Naive B cell (primary cell): ENCODE results near the gene AMBRA1. TPM values are rescaled to one million over a fixed set of nuclear protein-coding genes. Genes with fewer than 3 reads are reported as not detected.
"Not testable (repeated sequence)": the region's sequence is repeated elsewhere in the genome, so short reads cannot be mapped to it uniquely, and the experiment has no call there.

ENCODE experiments used
- ATAC-seq, 2 donors: fragments of 150-1000 bp; cut with Tn5 transposase; 2 replicates each; pipeline ENCODE4 v1.10.0; 2021; ENCODE audit warnings: low read depth in 2 of 2, mild to moderate bottlenecking in 2 of 2, moderate library complexity in 2 of 2
- DNase-seq: peaks from one replicate; pipeline ENCODE4 v3.0.0; 2022
- H3K27ac Mint-ChIP-seq, 6 donors: one replicate each; pipeline ENCODE4 v1.8.0; 2020 to 2022; ENCODE audit warnings: mild to moderate bottlenecking in 6 of 6, mixed read lengths in 6 of 6, moderate library complexity in 5 of 6, inconsistent platforms in 2 of 6
- H3K27me3 Mint-ChIP-seq, 3 donors: one replicate each; pipeline ENCODE4 v1.8.0; 2021 to 2022; ENCODE audit warnings: mixed read lengths in 3 of 3, mild to moderate bottlenecking in 1 of 3
- H3K36me3 Mint-ChIP-seq, 2 donors: one replicate each; pipeline ENCODE4 v1.8.0; 2020 to 2022; ENCODE audit warnings: mixed read lengths in 2 of 2, inconsistent platforms in 1 of 2, mild to moderate bottlenecking in 1 of 2
- H3K4me1 Mint-ChIP-seq, 3 donors: one replicate each; pipeline ENCODE4 v1.8.0; 2020 to 2022; ENCODE audit warnings: mixed read lengths in 3 of 3, inconsistent platforms in 1 of 3, mild to moderate bottlenecking in 1 of 3, moderate library complexity in 1 of 3
- H3K4me3 Mint-ChIP-seq, 8 donors: one replicate each; pipeline ENCODE4 v1.8.0; 2020 to 2022; ENCODE audit warnings: mild to moderate bottlenecking in 8 of 8, mixed read lengths in 8 of 8, moderate library complexity in 8 of 8, inconsistent platforms in 2 of 8
- H3K9me3 Mint-ChIP-seq, 7 donors: one replicate each; pipeline ENCODE4 v1.8.0; 2020 to 2022; ENCODE audit warnings: mixed read lengths in 7 of 7, mild to moderate bottlenecking in 5 of 7, inconsistent platforms in 2 of 7, moderate library complexity in 1 of 7
- polyA plus RNA-seq, 6 donors: library from polyadenylated mRNA; unstranded; fragments of 300-500 nt; fragmentation: Illumina TruSeq; gene quantifications; one replicate each; pipeline ENCODE4 v1.2.3, GENCODE V29; 2021; ENCODE audit warnings: low read depth in 6 of 6

AMBRA1 gene
- polyA plus RNA-seq, 6 donors from 2014 or later: 6.6 to 11.3 (median 7.8) TPM

DNA sequence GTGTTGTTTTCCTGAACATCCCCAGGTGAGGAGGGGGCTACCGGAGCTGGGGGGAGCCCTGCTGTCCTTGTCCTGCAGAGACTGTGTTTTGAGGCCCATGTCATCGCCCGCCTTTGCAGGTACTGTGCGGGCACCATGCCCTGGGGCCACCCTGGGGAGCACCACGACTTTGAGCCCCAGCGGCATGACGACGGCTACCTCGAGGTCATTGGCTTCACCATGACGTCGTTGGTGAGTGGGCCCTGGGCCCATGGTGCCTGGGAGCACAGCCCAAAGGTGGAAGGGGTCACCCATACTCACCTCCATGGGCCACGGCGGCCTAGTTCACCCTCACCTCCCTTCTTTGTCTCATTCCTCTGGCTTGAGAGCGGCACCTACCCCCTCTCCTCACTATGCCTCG lies 219.0 kb downstream of the AMBRA1 start:
- Mint-ChIP-seq H3K27ac (peak overlapping the region in 1 of 6 donors; percentile 74), H3K36me3 (peaks cover 0 to 17% of the 10 kb centered on the region in 2 donors), H3K4me3 (no peak overlapping the region), H3K9me3 (no peaks in the 10 kb centered on the region), H3K4me1 (peaks cover 0 to 3% (median 2%) of the 10 kb centered on the region in 3 donors), H3K27me3 (no peaks in the 10 kb centered on the region)
- DNase-seq (no peak), ATAC-seq (no peak)

DNA sequence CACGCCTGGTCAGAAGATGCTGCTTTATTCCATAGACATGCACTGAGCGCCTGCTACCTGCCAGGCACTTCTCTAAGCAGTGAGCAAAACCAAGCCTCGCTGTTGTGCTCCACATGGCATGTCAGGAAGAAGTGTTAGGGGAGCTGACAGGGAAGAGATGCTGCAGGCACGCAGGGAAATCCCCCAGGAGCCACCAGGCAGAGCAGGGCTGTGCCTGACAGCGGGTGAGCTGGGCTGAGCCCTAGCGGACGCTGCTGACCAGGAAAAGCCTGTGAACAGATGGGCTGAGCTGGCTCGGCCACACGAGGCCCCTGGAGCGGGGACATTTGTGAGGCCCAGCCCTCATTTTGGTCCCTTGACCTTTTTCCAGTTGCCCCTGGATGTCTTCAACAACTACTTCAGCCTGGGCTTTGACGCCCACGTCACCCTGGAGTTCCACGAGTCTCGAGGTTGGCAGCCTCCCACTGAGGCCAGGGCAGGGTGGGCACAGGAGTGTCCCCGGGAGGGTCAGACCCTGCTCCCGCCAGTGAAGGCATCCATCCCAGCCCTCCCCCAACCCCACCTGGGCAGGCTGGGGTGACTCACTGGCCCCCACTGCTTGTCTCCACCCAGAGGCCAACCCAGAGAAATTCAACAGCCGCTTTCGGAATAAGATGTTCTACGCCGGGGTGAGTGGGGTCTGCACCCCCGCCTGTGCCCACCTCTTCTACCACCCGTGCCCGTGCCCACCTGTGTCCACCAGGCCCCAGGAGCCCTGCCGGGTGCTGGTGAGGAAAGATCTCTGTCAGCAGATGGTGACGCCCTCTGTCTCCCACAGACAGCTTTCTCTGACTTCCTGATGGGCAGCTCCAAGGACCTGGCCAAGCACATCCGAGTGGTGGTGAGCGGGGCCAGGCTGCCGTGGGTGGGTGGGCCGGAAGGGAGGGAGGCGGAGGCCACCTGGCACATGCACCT lies 219.8 kb downstream of the AMBRA1 start:
- no peak for ATAC-seq
- H3K27me3 Mint-ChIP-seq: no peaks in the 10 kb centered on the region
- no peaks in the 10 kb centered on the region for H3K9me3 Mint-ChIP-seq
- peaks cover 0 to 17% of the 10 kb centered on the region in 2 donors for H3K36me3 Mint-ChIP-seq
- H3K4me3 Mint-ChIP-seq: no peak overlapping the region
- DNase-seq: no peak
- peaks cover 0 to 7% (median 5%) of the 10 kb centered on the region in 3 donors for H3K4me1 Mint-ChIP-seq
- H3K27ac Mint-ChIP-seq: no peak overlapping the region

DNA sequence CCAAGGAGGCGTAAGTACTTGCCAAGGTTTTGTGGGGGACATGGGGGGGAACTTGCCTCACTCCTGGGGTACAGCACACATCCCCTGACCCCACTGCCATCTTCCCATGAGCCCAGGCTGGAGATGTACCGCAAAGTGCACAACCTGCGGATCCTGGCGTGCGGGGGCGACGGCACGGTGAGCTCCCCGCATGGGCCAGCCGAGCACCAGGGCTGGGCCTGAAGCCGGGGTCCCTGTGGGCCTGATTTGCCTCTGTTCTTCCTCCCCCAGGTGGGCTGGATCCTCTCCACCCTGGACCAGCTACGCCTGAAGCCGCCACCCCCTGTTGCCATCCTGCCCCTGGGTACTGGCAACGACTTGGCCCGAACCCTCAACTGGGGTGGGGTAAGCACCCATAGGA lies 221.3 kb downstream of the AMBRA1 start:
- H3K36me3 Mint-ChIP-seq: peaks cover 0 to 12% of the 10 kb centered on the region in 2 donors
- H3K4me3 Mint-ChIP-seq, DNase-seq, H3K9me3 Mint-ChIP-seq, ATAC-seq, H3K27ac Mint-ChIP-seq, H3K27me3 Mint-ChIP-seq, H3K4me1 Mint-ChIP-seq: not testable (repeated sequence)

DNA sequence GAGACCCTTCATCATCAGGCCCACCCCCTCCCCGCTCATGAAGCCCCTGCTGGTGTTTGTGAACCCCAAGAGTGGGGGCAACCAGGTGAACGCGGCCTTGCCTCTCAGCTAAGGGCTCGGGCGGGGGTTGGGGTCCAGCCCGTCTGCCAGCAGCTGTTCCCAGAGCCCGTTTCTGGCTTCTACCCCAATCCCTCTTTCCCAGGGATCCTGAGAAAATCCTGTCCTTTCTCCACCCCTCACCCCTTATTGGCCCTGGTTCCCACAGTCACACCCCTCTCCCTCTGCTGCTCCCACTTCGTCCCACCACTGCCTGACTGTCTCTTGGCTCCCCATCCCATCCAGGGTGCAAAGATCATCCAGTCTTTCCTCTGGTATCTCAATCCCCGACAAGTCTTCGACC lies 221.7 kb downstream of the AMBRA1 start:
- peaks cover 0 to 9% (median 5%) of the 10 kb centered on the region in 3 donors for H3K4me1 Mint-ChIP-seq
- H3K36me3 Mint-ChIP-seq: peaks cover 0 to 8% of the 10 kb centered on the region in 2 donors
- H3K4me3 Mint-ChIP-seq: no peak overlapping the region
- no peak for DNase-seq
- no peak overlapping the region for H3K27ac Mint-ChIP-seq
- no peak for ATAC-seq
- no peaks in the 10 kb centered on the region for H3K9me3 Mint-ChIP-seq
- no peaks in the 10 kb centered on the region for H3K27me3 Mint-ChIP-seq

DNA sequence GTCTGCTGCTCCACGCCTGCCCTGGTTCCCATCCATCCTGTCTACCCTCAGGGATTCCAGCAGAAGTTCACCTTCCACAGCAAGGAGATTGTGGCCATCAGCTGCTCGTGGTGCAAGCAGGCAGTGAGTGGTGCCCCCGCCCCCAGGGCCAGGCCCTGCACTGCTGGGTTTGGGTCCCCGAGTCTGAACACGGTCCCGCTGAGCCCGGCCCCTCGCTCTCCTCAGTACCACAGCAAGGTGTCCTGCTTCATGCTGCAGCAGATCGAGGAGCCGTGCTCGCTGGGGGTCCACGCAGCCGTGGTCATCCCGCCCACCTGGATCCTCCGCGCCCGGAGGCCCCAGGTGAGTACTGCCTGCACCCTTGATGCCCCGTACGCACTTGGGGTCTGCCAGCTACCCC lies 222.6 kb downstream of the AMBRA1 start:
- not testable (repeated sequence) for DNase-seq, H3K9me3 Mint-ChIP-seq, H3K36me3 Mint-ChIP-seq, H3K4me3 Mint-ChIP-seq, ATAC-seq, H3K27me3 Mint-ChIP-seq
- Mint-ChIP-seq H3K4me1 (peaks cover 0 to 11% (median 5%) of the 10 kb centered on the region in 3 donors), H3K27ac (peak overlapping the region in 1 of 6 donors; percentile 74)

DNA sequence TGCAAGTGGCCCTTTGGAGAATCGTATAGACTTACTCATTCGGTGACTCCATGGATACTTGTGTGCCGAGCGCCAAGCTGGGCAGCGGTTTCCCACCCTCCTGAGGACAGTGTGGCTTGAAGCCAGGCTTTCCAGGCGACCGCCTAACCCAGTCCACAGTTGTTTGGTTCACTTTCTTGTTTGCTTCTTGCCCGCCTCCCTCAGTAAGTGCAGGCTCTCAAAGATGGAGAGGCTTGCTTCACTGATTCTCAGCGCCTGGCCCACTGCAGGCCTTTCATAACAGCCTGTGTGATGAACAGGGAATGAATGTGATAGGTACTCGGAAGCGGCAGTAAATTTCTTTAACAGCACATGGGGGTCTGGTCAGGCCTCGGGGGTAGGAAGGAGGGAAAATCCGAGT lies 223.6 kb downstream of the AMBRA1 start:
- Mint-ChIP-seq H3K9me3 (no peaks in the 10 kb centered on the region), H3K4me1 (peaks cover 0 to 11% (median 5%) of the 10 kb centered on the region in 3 donors), H3K4me3 (no peak overlapping the region), H3K36me3 (peaks cover 0 to 5% of the 10 kb centered on the region in 2 donors), H3K27ac (no peak overlapping the region), H3K27me3 (no peaks in the 10 kb centered on the region)
- ATAC-seq: no peak
- DNase-seq: no peak

DNA sequence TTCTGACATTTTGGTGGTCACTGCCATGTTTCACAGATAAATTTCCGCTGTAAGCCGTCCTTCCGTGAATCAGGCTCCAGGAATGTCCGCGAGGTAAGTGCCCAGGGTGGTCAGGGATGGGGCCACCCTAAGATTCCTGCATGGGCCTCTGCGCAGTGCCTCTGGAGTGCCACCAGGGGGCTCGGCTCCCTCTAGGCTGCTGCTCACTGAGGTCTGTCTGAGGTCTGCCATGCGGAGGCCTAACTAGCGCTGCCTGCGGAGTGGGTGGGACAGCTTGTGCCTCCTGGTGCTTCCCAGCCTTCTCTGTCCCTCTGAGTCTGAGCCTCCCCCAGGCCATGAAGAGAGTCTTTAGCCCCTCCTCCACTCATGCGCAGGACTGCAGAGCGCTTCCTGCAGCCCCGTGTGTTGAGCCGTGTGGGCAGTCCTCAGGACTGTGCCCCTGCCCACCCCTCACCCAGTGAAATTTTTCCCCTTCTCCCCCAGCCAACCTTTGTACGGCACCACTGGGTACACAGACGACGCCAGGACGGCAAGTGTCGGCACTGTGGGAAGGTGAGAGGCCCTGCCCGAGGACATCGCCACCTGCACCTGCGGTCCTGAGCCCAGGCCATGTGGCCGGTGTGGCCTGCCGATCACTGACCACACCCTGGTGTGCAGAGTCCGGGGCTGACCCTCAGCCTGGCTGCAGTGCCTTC lies 224.2 kb downstream of the AMBRA1 start:
- Mint-ChIP-seq H3K27me3 (no peaks in the 10 kb centered on the region), H3K4me1 (peaks cover 5 to 11% (median 5%) of the 10 kb centered on the region in 3 donors), H3K4me3 (no peak overlapping the region), H3K27ac (peak overlapping the region in 1 of 6 donors; percentile 61), H3K9me3 (no peaks in the 10 kb centered on the region), H3K36me3 (no peaks in the 10 kb centered on the region)
- DNase-seq (no peak), ATAC-seq (peak; percentile 66 to 71)

DNA sequence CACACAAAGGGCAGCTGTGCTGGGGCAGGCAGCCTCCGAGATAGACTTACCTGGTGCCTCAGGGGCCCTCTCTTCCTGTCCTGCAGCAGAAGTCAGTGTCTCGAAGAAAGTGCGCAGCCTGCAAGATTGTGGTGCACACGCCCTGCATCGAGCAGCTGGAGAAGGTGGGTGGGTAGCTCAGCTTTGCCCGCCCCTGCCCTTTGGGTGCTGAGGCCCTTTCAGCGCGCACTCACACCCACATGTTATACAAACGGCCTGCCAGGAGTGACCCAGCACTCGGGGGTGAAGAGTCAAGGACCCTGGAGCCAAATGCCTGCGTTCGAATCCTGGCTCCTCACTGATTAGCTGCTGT lies 225.9 kb downstream of the AMBRA1 start:
- no peak for ATAC-seq
- Mint-ChIP-seq H3K27me3 (no peaks in the 10 kb centered on the region), H3K4me3 (no peak overlapping the region), H3K9me3 (no peaks in the 10 kb centered on the region), H3K27ac (no peak overlapping the region), H3K4me1 (peaks cover 6 to 12% (median 9%) of the 10 kb centered on the region in 3 donors), H3K36me3 (no peaks in the 10 kb centered on the region)
- no peak for DNase-seq

DNA sequence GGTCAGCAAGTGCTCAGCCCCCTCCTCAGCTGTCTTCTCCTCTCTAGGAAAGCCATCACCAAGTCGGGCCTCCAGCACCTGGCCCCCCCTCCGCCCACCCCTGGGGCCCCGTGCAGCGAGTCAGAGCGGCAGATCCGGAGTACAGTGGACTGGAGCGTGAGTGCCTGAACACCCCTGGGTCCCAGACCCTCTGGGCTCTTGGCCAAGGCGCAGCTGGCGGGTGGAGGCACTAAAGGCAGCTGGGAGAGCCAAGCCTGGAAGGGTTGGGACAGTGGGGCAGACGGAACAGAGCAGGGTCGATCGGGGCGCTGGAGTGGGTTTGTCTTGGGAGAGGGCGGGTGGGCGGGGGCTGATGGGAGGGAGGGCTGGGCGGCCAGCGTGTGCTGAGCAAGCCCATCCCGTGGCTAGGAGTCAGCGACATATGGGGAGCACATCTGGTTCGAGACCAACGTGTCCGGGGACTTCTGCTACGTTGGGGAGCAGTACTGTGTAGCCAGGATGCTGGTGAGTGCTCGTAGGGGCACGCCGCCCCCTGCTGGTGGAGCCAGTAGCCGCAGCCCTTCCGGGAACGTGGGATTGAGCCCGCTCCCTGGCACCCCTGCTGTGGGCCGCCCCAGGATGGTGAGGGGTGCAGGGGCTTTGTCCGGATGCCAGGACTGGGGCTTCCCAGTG lies 226.4 kb downstream of the AMBRA1 start:
- peak; percentile 86 to 87 for ATAC-seq
- Mint-ChIP-seq H3K4me3 (no peak overlapping the region), H3K36me3 (no peaks in the 10 kb centered on the region), H3K9me3 (no peaks in the 10 kb centered on the region), H3K4me1 (peaks cover 11 to 16% (median 13%) of the 10 kb centered on the region in 3 donors), H3K27ac (no peak overlapping the region), H3K27me3 (no peaks in the 10 kb centered on the region)
- peak; percentile 57 for DNase-seq

DNA sequence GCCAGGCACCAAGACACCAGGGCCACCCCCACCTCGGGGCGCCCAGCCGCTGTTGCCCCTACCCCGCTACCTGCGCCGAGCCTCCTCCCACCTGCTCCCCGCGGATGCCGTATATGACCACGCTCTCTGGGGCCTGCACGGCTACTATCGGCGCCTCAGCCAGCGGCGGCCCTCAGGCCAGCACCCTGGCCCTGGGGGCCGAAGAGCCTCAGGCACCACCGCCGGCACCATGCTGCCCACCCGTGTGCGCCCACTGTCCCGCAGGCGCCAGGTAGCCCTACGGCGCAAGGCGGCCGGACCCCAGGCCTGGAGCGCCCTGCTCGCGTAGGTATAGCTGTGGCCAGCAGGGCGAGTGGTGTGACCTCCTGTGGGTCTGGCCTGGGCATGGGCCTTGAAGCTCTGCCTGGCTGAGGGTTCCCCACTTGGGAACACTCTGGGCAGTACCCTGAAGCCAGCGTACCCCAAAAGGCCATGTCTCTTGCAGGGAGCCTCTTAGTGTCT lies 227.1 kb downstream of the AMBRA1 start:
- DNase-seq (no peak), ATAC-seq (no peak)
- Mint-ChIP-seq H3K9me3 (no peaks in the 10 kb centered on the region), H3K36me3 (no peaks in the 10 kb centered on the region), H3K27me3 (no peaks in the 10 kb centered on the region), H3K4me3 (no peak overlapping the region), H3K4me1 (peaks cover 15 to 20% (median 18%) of the 10 kb centered on the region in 3 donors), H3K27ac (no peak overlapping the region)

DNA sequence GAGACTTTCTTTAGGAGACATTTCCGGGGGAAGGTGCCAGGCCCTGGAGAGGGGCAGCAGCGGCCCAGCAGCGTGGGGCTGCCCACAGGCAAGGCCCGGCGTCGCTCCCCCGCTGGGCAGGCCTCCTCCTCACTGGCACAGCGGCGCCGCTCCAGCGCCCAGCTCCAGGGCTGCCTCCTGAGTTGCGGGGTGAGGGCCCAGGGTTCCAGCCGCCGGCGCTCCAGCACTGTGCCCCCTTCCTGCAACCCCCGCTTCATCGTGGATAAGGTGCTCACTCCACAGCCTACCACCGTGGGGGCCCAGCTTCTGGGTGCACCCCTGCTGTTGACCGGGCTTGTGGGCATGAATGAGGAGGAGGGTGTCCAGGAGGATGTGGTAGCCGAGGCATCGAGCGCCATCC lies 227.6 kb downstream of the AMBRA1 start:
- Mint-ChIP-seq H3K4me1 (peaks cover 18 to 25% (median 22%) of the 10 kb centered on the region in 3 donors), H3K36me3 (no peaks in the 10 kb centered on the region), H3K4me3 (no peak overlapping the region), H3K27ac (no peak overlapping the region), H3K27me3 (no peaks in the 10 kb centered on the region), H3K9me3 (no peaks in the 10 kb centered on the region)
- ATAC-seq (no peak), DNase-seq (no peak)

DNA sequence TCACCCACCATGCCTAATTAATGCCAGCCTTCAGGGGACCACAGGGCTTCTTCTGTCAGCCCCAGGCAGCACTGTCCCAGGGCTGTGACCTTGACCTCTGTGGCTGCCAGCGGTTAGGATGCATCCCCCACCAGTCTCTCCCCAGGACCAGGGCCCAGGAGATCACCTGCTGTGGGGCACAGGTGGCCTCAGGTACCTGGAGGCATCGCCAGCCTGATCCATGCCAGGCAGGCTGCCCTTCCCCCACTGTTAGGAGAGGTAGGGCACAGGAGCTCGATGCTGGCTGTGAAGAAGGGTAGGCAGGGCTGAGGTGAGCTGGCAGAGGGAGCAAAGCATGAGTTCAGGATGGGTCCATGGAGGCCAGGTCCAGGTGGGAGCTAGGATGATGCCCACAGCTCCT lies 229.0 kb downstream of the AMBRA1 start:
- H3K4me3 Mint-ChIP-seq: no peak overlapping the region
- H3K4me1 Mint-ChIP-seq: peaks cover 24 to 35% (median 30%) of the 10 kb centered on the region in 3 donors
- H3K9me3 Mint-ChIP-seq: no peaks in the 10 kb centered on the region
- no peak for DNase-seq
- no peak for ATAC-seq
- no peaks in the 10 kb centered on the region for H3K27me3 Mint-ChIP-seq
- peak overlapping the region in 2 of 6 donors; percentile 16 to 57 for H3K27ac Mint-ChIP-seq
- H3K36me3 Mint-ChIP-seq: no peaks in the 10 kb centered on the region

DNA sequence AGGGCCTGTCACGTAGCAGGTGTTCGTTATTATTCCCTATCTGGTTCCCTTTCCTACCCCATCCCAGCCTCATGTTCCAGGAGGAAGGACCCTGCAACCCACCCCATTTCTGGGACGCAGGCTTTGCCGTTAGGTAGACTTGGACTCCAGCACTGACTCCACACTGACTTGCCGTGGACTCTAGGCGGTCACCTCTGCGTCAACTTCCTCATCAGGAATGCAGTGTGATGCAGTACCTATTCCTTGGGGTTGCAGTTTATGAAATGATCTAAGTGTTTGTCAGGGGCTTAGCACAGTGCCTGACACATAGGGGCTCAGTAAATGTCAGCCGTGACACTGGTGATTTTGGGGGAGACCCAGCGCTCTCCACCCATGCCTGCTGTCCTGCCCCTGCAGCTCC lies 229.8 kb downstream of the AMBRA1 start:
- DNase-seq (no peak), ATAC-seq (no peak)
- no peaks in the 10 kb centered on the region for H3K9me3 Mint-ChIP-seq
- H3K4me1 Mint-ChIP-seq: peaks cover 24 to 30% (median 28%) of the 10 kb centered on the region in 3 donors
- H3K4me3 Mint-ChIP-seq: peak overlapping the region in 1 of 8 donors; percentile 14
- H3K36me3 Mint-ChIP-seq: no peaks in the 10 kb centered on the region
- no peaks in the 10 kb centered on the region for H3K27me3 Mint-ChIP-seq
- no peak overlapping the region for H3K27ac Mint-ChIP-seq
